ENCODE data around the gene PPP1R1B. TPM values are rescaled to one million over a fixed set of nuclear protein-coding genes. Genes with fewer than 3 reads are reported as not detected.

The PPP1R1B gene
- total and polyA plus RNA-seq, 12 donors = 0.28 to 2.1 (median 0.66) TPM; not detected in 1

- ATAC-seq (no peak), DNase-seq (no peak)
- Histone ChIP-seq H3K4me3 (no peak overlapping the region), H3K4me1 (peaks cover 0 to 16% (median 9%) of the 10 kb centered on the region in 9 donors), H3K9me3 (no peaks in the 10 kb centered on the region), H3K27me3 (peaks cover 17 to 64% (median 49%) of the 10 kb centered on the region in 7 donors), H3K36me3 (no peaks in the 10 kb centered on the region), H3K27ac (no peak overlapping the region)
- TF ChIP-seq CTCF (IDR thresholded peaks at IDR 0.05) = no peak
- intact Hi-C loops (cut with DNase I) = loop anchor here in 1 of 10 donors (10.0 kb wide), 1 partner anchor 46 kb away; no protein-coding TSS in a partner anchor
- 65 to 66% methylated on average over 10 of the region's 10 CpGs for WGBS, 2 donors
These were observed 2.1 kb downstream of the PPP1R1B start for GRCh38 chr17:39628655-39629493.

- no peak for TF ChIP-seq CTCF (IDR thresholded peaks at IDR 0.05)
- 62 to 84% methylated on average over 3 of the region's 3 CpGs for WGBS, 2 donors
- no peak overlapping the region for H3K4me3 ChIP-seq
- no peak overlapping the region for H3K27ac ChIP-seq
- intact Hi-C loops (cut with DNase I) = loop anchor here in 1 of 10 donors (10.0 kb wide), 1 partner anchor 45 kb away; no protein-coding TSS in a partner anchor
- no peak for DNase-seq
- H3K9me3 ChIP-seq = no peaks in the 10 kb centered on the region
- no peaks in the 10 kb centered on the region for H3K36me3 ChIP-seq
- peaks cover 17 to 63% (median 45%) of the 10 kb centered on the region in 7 donors for H3K27me3 ChIP-seq
- peaks cover 0 to 21% (median 9%) of the 10 kb centered on the region in 9 donors for H3K4me1 ChIP-seq
- ATAC-seq = no peak
These were observed 2.7 kb downstream of the PPP1R1B start for GRCh38 chr17:39629494-39629880.

- H3K27ac ChIP-seq = no peak overlapping the region
- H3K36me3 ChIP-seq = no peaks in the 10 kb centered on the region
- DNase-seq = no peak
- H3K27me3 ChIP-seq = peaks cover 17 to 58% (median 41%) of the 10 kb centered on the region in 7 donors
- no peak overlapping the region for H3K4me3 ChIP-seq
- no peak for TF ChIP-seq CTCF (IDR thresholded peaks at IDR 0.05)
- no peaks in the 10 kb centered on the region for H3K9me3 ChIP-seq
- ATAC-seq = no peak
- WGBS, 2 donors = 78 to 79% methylated on average over 12 of the region's 12 CpGs
- intact Hi-C loops (cut with DNase I) = loop anchor here in 4 of 10 donors (5.0 to 10.0 kb wide), 3 partner anchors 42 to 117 kb away; no protein-coding TSS in a partner anchor
- peaks cover 0 to 23% (median 9%) of the 10 kb centered on the region in 9 donors for H3K4me1 ChIP-seq
These were observed 3.1 kb downstream of the PPP1R1B start for GRCh38 chr17:39629898-39630297.

GRCh38 chr17:39631403-39631802 is 4.7 kb downstream of the PPP1R1B start:
- TF ChIP-seq CTCF (IDR thresholded peaks at IDR 0.05) = no peak
- Histone ChIP-seq H3K9me3 (no peaks in the 10 kb centered on the region), H3K4me1 (peaks cover 4 to 37% (median 13%) of the 10 kb centered on the region in 9 donors), H3K36me3 (no peaks in the 10 kb centered on the region), H3K4me3 (no peak overlapping the region), H3K27me3 (peaks cover 10 to 43% (median 26%) of the 10 kb centered on the region in 7 donors), H3K27ac (no peak overlapping the region)
- ATAC-seq = no peak
- intact Hi-C loops (cut with DNase I) = loop anchor here in 3 of 10 donors (5.0 kb wide), 2 partner anchors 41 to 116 kb away; no protein-coding TSS in a partner anchor
- no peak for DNase-seq
- 39 to 42% methylated on average over 6 of the region's 6 CpGs for WGBS, 2 donors
